DMS114 treated with DMSO at 0.1 percent for 48 hours (cell line): Measurements from ENCODE around the gene MMP11.

ENCODE experiments used
- DNase-seq: peaks from one replicate; lab custom pipeline; 2025; ENCODE audit not compliant: unreplicated experiment; lab: John Stamatoyannopoulos, UW

Gene MMP11

GRCh38 chr22:23760056-23760455 is 12.6 kb upstream of the MMP11 start:
- no peak for DNase-seq

DNA sequence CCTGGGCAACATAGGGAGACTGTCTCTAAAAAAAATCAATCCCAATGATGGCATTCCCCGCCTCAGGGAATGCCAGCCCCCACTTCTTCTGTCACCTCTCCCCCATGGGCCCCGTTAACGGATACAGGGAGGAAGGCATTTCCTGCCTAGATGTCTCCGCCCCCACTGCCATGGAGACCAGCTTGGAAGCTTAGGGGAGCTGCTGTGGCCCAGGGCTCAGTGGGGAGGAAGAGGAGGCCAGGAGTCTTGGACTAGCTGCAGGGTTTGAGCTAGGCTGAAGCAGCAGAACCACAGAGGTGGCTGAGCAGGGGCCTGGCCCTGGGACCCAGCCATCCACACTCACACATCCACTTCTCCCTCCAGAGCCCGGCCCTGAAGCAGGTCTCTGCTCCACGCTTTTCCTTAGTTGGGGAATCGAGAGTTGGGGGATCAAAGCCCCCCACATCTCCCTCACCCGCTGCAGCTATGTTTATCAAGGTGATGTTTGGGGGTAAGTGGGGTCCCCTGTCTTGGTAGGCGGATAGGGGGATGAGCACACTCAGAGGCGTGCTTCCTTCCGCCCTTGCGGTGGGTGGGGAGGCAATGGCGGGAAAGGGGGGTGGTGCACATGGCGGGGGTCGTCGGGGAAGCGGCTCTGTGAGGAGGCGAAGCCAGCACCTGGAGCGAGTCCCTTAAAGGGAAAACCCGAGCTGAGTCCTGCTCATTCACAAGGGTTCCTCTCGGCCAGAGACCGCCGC is 9.6 kb upstream of the MMP11 start, which contains the start of gene C22orf15:
Gene C22orf15, plus strand, starts transcription at position 149 of the 737 bp plus-strand sequence. Its CDS starts 317 bp downstream, at position 466.
- DNase-seq, result no peak

- DNase-seq, result no peak
Measured at GRCh38 chr22:23763579-23763945, 9.1 kb upstream of the MMP11 start.

- no peak for DNase-seq
Measured at GRCh38 chr22:23763954-23764353, 8.7 kb upstream of the MMP11 start.

- no peak for DNase-seq
Measured at GRCh38 chr22:23764899-23765881, 7.5 kb upstream of the MMP11 start.

- no peak for DNase-seq
Measured at GRCh38 chr22:23767303-23767672, 5.4 kb upstream of the MMP11 start.

- DNase-seq, result peak; percentile 62
Measured at GRCh38 chr22:23767673-23768548, 4.7 kb upstream of the MMP11 start, which contains the start of gene CHCHD10. Gene CHCHD10, minus strand, starts transcription at chr22:23767972. Its CDS starts 98 bp downstream, at chr22:23767874.

DNA sequence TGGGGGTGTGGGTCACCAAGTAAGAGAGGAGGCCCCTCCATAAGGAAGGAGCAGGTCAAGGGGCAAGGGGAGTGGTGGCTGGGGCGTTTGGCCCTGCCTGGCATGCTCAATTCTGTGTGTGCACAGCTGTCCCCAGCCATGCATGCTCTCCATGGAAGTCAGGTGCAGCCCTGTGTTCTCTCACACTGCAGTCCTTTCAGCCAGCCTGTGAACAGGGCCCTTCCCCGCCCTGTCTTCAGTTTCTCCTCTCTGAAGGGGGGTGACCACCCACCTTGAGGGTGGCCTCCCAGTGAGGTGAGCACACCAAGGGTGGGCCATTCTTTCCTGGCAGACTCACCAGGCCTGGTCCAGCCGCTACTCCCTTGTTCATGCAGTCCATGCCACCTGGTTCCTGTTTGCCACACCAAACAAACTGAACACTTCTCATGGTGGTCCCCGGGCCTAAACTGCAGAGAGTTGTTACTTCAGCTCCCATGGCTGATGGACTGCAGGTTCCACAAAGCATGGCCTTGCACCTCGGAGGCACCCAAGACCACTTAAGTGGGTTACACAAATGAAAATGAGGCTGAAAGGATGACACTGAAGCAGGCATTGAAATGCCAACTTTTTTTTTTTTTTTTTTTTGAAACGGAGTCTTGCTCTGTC is 3.2 kb upstream of the MMP11 start:
- DNase-seq, result no peak

DNA sequence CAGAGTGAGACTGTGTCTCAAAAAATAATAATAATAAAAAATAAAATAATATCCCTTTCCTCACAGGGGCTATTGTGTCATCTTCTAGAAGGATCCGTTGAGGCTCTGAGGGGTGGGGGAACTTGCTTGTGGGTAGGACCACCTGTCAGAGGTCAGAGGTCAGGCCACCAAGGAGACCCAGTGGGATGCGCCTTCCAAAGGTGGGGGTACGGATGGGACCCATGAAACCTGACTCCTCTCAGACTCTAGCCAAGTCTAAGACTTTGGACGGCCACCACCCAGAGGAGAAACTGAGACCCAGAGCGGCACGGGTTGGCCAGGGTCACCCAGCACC is 367 bp upstream of the MMP11 start:
- DNase-seq, result no peak

- DNase-seq, result no peak
Measured at GRCh38 chr22:23773483-23774113, 949 bp downstream of the MMP11 start.

- no peak for DNase-seq
Measured at GRCh38 chr22:23774114-23774921, 1.7 kb downstream of the MMP11 start.

GRCh38 chr22:23774922-23775436 is 2.3 kb downstream of the MMP11 start:
- no peak for DNase-seq

- no peak for DNase-seq
Measured at GRCh38 chr22:23775779-23776375, 3.2 kb downstream of the MMP11 start.

GRCh38 chr22:23777776-23778576 is 5.3 kb downstream of the MMP11 start:
- no peak for DNase-seq

GRCh38 chr22:23778577-23778900 is 5.9 kb downstream of the MMP11 start:
- DNase-seq, result no peak

GRCh38 chr22:23779083-23779482 is 6.4 kb downstream of the MMP11 start:
- DNase-seq, result no peak

DNA sequence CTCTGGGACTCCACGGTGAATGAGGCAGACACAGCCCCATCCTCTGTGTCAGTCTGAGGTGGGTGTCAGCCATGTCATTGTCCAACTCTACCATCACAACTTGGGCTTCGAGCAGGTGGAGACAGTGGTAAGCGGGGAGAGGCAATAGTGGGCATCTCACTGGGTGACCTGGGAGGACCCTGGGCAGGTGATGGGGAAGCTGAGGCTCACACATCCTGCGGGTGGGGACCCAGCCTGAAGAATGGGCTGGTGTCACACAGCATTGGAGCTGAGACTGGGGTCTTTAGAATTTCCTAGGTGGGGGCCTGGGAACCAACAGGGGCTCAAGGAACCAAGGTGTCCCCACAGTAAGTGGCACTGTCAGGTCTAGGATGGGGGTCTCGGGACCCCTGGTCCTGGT is 7.1 kb downstream of the MMP11 start:
- DNase-seq, result no peak

DNA sequence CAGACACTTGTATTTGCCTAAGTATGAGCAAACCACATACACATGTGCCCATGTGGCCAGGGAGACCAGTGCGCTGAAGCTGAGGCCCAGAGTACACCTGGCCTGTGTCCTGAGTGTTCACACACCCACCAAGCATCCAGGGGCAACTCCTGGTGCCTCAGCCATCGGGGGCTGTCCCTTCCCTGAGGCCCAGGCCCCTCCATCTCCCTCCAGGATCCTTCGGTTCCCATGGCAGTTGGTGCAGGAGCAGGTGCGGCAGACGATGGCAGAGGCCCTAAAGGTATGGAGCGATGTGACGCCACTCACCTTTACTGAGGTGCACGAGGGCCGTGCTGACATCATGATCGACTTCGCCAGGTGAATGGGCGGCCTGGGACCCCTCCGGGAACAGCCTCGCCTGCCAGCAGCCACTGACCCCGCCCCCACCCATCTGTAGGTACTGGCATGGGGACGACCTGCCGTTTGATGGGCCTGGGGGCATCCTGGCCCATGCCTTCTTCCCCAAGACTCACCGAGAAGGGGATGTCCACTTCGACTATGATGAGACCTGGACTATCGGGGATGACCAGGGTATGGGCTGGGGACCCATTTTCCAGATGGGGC is 7.6 kb downstream of the MMP11 start:
- no peak for DNase-seq
